Measurements from ENCODE around the gene ZNF331.

The ZNF331 gene

DNA sequence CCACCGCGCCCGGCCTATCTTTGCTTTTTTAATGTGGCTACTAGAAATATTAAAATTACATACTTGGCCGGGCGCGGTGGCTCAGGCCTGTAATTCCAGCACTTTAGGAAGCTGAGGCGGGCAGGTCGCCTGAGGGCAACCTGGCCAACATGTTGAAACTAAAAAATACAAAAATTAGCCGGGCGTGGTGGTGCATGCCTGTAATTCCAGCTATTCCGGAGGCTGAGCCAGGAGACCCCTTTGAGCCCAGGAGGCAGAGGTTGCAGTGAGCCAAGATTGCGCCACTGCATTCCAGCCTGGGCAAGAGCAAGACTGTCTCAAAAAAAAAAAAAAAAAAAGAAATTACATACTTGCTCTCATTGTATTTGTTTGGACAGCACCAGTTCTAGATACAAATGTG is 59.1 kb downstream of the ZNF331 start:
- no peaks in the 10 kb centered on the region for H3K79me2 ChIP-seq (ENCODE audit: control insufficient read depth, insufficient read depth, low read length, unreplicated experiment)
- H3K4me1 ChIP-seq (ENCODE audit: control insufficient read depth, insufficient read depth, low read length, unreplicated experiment) = no peaks in the 10 kb centered on the region
- no peaks in the 10 kb centered on the region for H3K36me3 ChIP-seq (ENCODE audit: insufficient read depth, low read length)
- no peaks in the 10 kb centered on the region for H3K27me3 ChIP-seq (ENCODE audit: insufficient read depth, low read length)
- no peak overlapping the region for H2AFZ ChIP-seq (ENCODE audit: low read length, unreplicated experiment)
- no peak overlapping the region for H3K4me3 ChIP-seq (ENCODE audit: low read depth, low read length)
- H3K27ac ChIP-seq (ENCODE audit: low read depth, low read length) = no peak overlapping the region

DNA sequence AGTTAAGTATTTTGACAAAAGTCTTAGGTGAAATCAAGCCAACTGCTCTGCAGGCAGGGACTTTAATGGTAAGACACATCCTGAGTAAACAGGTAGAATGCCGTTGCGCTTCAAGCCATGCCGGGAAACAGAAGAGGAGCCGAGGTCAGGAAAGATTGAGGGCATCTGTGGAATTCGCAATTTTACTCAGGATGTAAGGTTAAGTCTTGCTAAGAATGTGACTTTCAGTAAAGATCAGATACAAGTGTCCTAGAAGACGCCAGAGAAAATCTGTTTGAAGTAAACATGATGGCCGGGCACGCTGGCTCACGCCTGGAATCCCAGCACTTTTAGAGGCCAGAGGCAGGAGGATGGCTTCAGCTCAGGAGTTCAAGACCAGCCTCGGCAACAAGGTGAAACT is 60.4 kb downstream of the ZNF331 start:
- Histone ChIP-seq H3K4me1 (ENCODE audit: control insufficient read depth, insufficient read depth, low read length, unreplicated experiment) (no peaks in the 10 kb centered on the region), H3K27ac (ENCODE audit: low read depth, low read length) (no peak overlapping the region), H3K27me3 (ENCODE audit: insufficient read depth, low read length) (no peaks in the 10 kb centered on the region), H3K36me3 (ENCODE audit: insufficient read depth, low read length) (no peaks in the 10 kb centered on the region), H3K4me3 (ENCODE audit: low read depth, low read length) (no peak overlapping the region), H3K79me2 (ENCODE audit: control insufficient read depth, insufficient read depth, low read length, unreplicated experiment) (no peaks in the 10 kb centered on the region), H2AFZ (ENCODE audit: low read length, unreplicated experiment) (no peak overlapping the region)

DNA sequence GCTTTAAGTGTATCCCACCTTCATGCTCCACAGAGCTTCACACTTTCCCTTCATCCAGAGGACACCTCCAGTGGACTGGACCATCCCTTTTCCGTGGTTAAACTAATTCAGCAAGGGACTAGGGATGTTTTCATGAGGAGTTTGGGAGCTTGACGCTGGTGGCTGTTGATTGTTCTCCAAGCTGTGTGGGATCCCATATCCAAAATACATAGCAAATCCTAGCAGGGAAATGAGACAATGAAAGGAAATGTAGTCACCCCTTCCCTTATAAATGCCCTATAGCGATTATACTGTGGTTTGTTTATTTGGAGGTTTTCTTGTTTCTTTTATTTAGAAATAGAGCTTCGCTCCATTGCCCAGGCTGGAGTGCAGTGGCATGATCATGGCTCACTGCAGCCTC is 62.3 kb downstream of the ZNF331 start:
- Histone ChIP-seq H3K27ac (ENCODE audit: low read depth, low read length) (no peak overlapping the region), H3K79me2 (ENCODE audit: control insufficient read depth, insufficient read depth, low read length, unreplicated experiment) (no peaks in the 10 kb centered on the region), H2AFZ (ENCODE audit: low read length, unreplicated experiment) (no peak overlapping the region), H3K4me3 (ENCODE audit: low read depth, low read length) (no peak overlapping the region), H3K27me3 (ENCODE audit: insufficient read depth, low read length) (no peaks in the 10 kb centered on the region), H3K4me1 (ENCODE audit: control insufficient read depth, insufficient read depth, low read length, unreplicated experiment) (no peaks in the 10 kb centered on the region), H3K36me3 (ENCODE audit: insufficient read depth, low read length) (no peaks in the 10 kb centered on the region)

DNA sequence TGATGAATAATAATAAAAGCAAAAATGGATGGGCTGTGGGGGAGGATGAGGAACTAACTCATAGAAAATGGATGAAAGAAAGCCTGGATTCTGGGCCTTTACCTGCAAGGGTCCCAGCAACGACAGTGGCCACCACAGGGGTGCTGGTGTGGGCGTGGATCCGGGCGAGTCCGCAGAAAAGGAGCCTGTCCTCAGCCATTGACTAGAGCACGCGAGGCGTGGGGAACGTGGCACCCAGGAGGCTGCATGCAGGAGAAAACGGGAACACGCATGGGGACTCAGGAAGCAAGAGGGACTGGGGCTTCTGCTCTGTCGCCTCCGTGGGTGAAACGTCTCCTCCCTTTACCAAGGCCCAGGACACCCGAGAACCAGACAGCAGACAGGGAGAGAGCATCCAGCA is 68.1 kb downstream of the ZNF331 start:
- Histone ChIP-seq H3K79me2 (ENCODE audit: control insufficient read depth, insufficient read depth, low read length, unreplicated experiment) (no peaks in the 10 kb centered on the region), H3K4me1 (ENCODE audit: control insufficient read depth, insufficient read depth, low read length, unreplicated experiment) (no peaks in the 10 kb centered on the region), H3K36me3 (ENCODE audit: insufficient read depth, low read length) (no peaks in the 10 kb centered on the region), H3K27me3 (ENCODE audit: insufficient read depth, low read length) (no peaks in the 10 kb centered on the region), H3K27ac (ENCODE audit: low read depth, low read length) (no peak overlapping the region), H2AFZ (ENCODE audit: low read length, unreplicated experiment) (no peak overlapping the region), H3K4me3 (ENCODE audit: low read depth, low read length) (no peak overlapping the region)

DNA sequence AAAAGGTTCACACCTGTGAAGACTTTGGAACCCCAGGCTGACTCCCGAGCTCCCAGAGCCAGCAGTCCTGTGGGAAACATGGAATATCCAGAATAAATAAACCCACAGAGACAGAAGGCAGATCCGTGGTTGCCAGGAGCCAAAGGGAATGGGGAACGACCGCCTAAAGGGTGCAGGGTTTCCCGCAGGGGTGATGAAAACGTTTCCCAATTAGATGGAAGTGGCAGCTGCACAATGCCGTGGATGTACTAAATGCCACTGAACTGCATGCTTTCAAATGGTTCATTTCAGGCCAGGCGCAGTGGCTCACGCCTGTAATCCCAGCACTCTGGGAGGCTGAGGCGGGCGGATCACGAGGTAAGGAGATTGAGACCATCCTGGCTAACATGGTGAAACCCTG is 70.4 kb downstream of the ZNF331 start:
- Histone ChIP-seq H3K4me3 (ENCODE audit: low read depth, low read length) (no peak overlapping the region), H2AFZ (ENCODE audit: low read length, unreplicated experiment) (no peak overlapping the region), H3K79me2 (ENCODE audit: control insufficient read depth, insufficient read depth, low read length, unreplicated experiment) (no peaks in the 10 kb centered on the region), H3K27me3 (ENCODE audit: insufficient read depth, low read length) (no peaks in the 10 kb centered on the region), H3K27ac (ENCODE audit: low read depth, low read length) (no peak overlapping the region), H3K36me3 (ENCODE audit: insufficient read depth, low read length) (no peaks in the 10 kb centered on the region), H3K4me1 (ENCODE audit: control insufficient read depth, insufficient read depth, low read length, unreplicated experiment) (no peaks in the 10 kb centered on the region)

DNA sequence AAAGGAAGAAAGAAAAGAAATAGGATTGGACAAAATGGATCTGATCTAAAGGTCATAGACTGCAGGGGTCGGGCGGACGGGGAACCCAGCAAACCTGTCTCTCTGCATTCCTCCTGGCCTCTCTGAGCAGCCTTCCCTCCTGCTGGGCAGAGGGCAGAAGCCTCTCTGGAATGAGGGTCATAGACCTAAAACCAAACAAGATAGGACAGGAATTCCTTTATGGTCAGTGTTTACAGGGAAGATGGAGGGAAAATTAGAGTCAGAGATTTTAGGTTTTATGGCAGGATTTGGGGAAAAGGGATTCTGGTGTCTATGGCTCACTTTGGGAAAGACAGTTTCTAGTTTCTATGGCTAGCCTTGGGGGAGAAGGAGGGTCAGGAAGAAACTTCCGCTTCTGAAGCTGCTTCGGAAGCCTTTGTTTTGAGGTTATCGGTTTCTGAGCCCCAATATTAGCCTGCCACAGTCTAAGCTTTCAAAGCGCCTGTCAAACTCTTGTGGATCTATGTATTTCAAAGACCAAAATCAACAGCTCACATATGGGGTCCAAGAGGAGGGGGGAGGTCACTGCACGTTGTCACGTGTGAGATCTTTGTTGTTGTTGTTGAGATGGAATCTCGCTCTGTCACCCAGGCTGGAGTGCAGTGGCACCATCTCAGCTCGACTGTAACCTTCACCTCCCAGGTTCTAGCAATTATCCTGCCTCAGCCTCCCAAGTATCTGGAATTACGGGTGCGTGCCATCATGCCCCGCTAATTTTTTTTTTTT is 75.0 kb downstream of the ZNF331 start:
- no peaks in the 10 kb centered on the region for H3K79me2 ChIP-seq (ENCODE audit: control insufficient read depth, insufficient read depth, low read length, unreplicated experiment)
- H3K27me3 ChIP-seq (ENCODE audit: insufficient read depth, low read length) = no peaks in the 10 kb centered on the region
- H3K27ac ChIP-seq (ENCODE audit: low read depth, low read length) = no peak overlapping the region
- no peak overlapping the region for H3K4me3 ChIP-seq (ENCODE audit: low read depth, low read length)
- H3K36me3 ChIP-seq (ENCODE audit: insufficient read depth, low read length) = no peaks in the 10 kb centered on the region
- no peaks in the 10 kb centered on the region for H3K4me1 ChIP-seq (ENCODE audit: control insufficient read depth, insufficient read depth, low read length, unreplicated experiment)
- no peak overlapping the region for H2AFZ ChIP-seq (ENCODE audit: low read length, unreplicated experiment)

DNA sequence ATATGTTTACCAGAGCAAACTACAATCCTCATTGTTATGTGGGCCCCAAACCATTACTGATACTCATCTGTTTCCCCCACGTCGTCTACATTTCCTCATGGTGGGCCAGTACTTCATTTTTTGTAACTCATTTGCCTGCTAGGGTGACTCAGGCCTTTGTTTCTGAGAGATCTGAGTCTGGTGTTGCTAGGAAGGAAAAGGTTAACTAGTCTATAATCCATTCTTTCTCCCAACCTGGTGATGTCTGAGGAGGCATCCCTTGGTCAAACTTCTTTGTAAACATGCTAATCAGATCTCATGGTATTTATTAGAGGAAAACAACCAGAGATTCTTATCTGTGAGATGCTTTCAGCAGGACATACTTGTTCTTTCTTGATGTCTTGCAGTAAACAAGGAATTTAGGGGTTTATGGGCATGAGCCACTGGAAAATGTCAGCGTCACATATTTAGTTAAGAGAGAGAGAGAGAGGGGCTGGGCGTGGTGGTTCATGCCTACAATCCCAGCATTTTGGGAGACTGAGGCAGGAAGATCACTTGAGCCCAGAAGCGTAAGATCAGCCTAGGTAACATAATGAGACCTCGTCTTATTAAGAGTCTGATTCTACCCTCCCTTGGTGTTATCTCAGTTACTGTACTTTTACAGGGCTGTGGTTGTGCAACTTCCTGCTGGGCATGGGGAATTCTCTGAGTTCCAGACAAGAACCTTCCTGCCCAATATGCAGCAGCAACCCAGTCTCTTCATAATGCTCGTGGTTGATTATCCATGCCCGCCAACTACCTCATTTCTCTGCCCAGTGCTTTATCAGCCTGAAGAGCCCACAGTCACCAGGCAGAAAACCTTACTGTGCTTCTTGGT is 84.2 kb downstream of the ZNF331 start:
- no peaks in the 10 kb centered on the region for H3K36me3 ChIP-seq (ENCODE audit: insufficient read depth, low read length)
- no peak overlapping the region for H3K4me3 ChIP-seq (ENCODE audit: low read depth, low read length)
- no peaks in the 10 kb centered on the region for H3K27me3 ChIP-seq (ENCODE audit: insufficient read depth, low read length)
- no peak overlapping the region for H3K27ac ChIP-seq (ENCODE audit: low read depth, low read length)
- no peak overlapping the region for H2AFZ ChIP-seq (ENCODE audit: low read length, unreplicated experiment)
- H3K4me1 ChIP-seq (ENCODE audit: control insufficient read depth, insufficient read depth, low read length, unreplicated experiment) = no peaks in the 10 kb centered on the region
- no peaks in the 10 kb centered on the region for H3K79me2 ChIP-seq (ENCODE audit: control insufficient read depth, insufficient read depth, low read length, unreplicated experiment)

DNA sequence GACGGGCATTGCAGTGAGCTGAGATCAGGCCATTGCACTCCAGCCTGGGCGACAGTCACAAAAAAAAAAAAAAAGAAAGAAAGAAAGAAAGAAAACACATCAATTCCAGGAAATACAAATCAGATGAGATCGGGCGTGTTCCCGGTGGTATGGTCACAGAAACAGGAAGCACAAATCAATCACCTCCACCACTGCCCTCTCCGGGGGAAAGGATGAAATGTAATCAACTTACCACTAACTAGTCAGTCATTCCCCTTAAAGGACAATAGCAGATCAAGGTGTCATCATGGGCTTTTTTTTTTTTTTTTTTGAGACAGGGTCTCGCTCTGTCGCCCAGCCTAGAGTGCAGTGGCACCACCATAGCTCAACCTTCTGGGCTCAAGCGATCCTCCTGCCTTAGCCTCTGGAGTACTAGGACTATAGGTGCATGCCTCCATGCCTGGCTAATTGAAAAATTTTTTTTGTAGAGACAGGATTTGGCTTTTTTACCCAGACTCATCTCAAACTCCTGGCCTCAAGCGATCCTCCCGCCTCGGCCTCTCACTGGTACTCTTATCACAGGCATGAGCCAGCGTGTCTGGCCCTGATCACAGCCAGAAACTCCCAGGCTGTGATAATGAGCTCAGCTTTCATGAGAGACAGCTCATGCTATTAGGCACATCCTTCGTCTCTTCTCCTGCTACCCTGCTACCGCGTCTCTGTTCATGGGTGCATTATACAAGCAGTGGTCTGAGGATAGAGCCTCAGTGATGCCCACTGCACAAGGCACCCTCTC is 87.0 kb downstream of the ZNF331 start:
- Histone ChIP-seq H3K79me2 (ENCODE audit: control insufficient read depth, insufficient read depth, low read length, unreplicated experiment) (no peaks in the 10 kb centered on the region), H2AFZ (ENCODE audit: low read length, unreplicated experiment) (no peak overlapping the region), H3K4me1 (ENCODE audit: control insufficient read depth, insufficient read depth, low read length, unreplicated experiment) (no peaks in the 10 kb centered on the region), H3K36me3 (ENCODE audit: insufficient read depth, low read length) (no peaks in the 10 kb centered on the region), H3K27ac (ENCODE audit: low read depth, low read length) (no peak overlapping the region), H3K4me3 (ENCODE audit: low read depth, low read length) (no peak overlapping the region), H3K27me3 (ENCODE audit: insufficient read depth, low read length) (no peaks in the 10 kb centered on the region)

DNA sequence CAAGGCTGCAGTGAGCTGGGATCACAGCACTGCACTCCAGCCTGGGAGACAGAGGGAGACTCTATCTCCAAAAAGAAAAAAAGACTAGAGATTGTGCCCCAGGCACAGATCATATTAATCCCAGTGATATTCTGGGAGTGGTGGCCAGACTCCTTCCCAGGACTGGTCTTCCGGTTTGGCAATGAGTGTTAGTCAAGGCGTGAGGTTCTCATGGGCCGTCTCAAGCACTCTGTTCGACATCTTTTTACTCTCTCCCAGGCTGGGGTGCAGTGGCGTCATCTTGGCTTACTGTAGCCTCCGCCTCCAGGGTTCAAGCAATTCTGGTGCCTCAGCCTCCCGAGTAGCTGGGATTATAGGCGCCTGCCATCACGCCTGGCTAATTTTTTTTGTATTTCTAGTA is 88.5 kb downstream of the ZNF331 start:
- Histone ChIP-seq H3K27me3 (ENCODE audit: insufficient read depth, low read length) (no peaks in the 10 kb centered on the region), H3K79me2 (ENCODE audit: control insufficient read depth, insufficient read depth, low read length, unreplicated experiment) (no peaks in the 10 kb centered on the region), H3K4me1 (ENCODE audit: control insufficient read depth, insufficient read depth, low read length, unreplicated experiment) (no peaks in the 10 kb centered on the region), H3K36me3 (ENCODE audit: insufficient read depth, low read length) (no peaks in the 10 kb centered on the region), H3K27ac (ENCODE audit: low read depth, low read length) (no peak overlapping the region), H3K4me3 (ENCODE audit: low read depth, low read length) (no peak overlapping the region), H2AFZ (ENCODE audit: low read length, unreplicated experiment) (no peak overlapping the region)

DNA sequence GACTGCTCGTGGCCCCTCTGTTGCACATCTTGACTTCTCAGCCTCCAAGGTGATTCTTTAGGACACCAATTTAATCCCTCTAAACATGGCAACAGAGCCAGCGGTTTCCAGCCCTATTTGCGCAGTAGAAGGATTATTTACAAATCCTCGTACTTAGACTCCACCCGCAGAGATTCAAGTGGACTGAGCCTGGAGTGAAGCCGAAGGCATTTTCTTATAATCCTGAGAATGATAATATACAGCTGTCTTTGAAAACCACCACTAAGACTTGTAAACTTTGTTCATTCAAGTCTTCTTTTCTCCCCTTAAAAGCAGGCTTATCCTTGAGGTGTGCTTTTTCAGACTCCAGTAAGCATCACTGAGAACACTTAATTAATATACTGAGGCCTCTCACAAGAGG is 89.0 kb downstream of the ZNF331 start:
- H3K79me2 ChIP-seq (ENCODE audit: control insufficient read depth, insufficient read depth, low read length, unreplicated experiment) = no peaks in the 10 kb centered on the region
- H3K27me3 ChIP-seq (ENCODE audit: insufficient read depth, low read length) = no peaks in the 10 kb centered on the region
- no peak overlapping the region for H2AFZ ChIP-seq (ENCODE audit: low read length, unreplicated experiment)
- H3K4me1 ChIP-seq (ENCODE audit: control insufficient read depth, insufficient read depth, low read length, unreplicated experiment) = no peaks in the 10 kb centered on the region
- H3K4me3 ChIP-seq (ENCODE audit: low read depth, low read length) = no peak overlapping the region
- H3K27ac ChIP-seq (ENCODE audit: low read depth, low read length) = no peak overlapping the region
- H3K36me3 ChIP-seq (ENCODE audit: insufficient read depth, low read length) = no peaks in the 10 kb centered on the region

Data from ACC112 (cell line).